NCI-H748 (cell line): ENCODE data around the gene PRSS53.
A peak's percentile ranks its signal among the peaks of the same experiment; 100 is the strongest.

Source experiments
- DNase-seq: peaks from one replicate; lab custom pipeline; 2025; ENCODE audit not compliant: unreplicated experiment; lab: John Stamatoyannopoulos, UW

Gene PRSS53

DNA sequence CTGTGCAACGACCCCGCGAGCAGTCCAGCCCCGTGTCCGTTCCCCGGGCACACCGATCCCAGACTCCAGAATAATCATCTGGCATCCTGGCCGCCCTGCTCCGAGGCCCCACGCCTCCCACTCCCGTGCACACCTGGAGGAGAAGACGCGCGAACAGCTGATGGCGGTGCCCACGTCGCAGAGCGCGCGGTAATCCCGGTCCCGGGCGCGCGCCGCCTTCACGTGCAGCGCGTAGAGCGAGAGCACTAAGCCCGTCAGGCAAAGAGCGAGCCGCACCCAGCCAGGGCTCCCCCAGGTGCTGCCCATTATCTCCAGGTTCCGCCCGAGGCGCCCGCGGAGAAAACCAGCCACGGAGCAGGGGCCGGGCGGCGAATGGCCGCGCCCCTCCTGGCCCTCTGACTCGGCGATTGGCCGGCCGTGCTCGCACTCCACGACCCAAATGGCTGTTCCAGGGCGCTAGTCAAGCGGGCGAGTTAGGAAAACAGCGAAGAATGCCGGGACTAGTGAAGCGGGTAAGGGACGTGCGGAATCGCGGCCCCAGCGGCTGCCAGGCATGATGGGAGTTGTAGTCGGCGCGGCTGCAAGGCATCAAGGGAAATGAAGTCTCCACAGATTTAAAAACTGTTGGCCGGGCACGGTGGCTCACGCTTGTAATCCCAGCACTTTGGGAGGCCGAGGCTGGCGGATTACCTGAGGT, 5.8 kb upstream of the PRSS53 start, which contains the start of gene VKORC1:
TSS of gene VKORC1 (minus strand) at position 374 of the 697 bp plus-strand sequence. CDS start at position 306, 68 bp downstream.
- peak; percentile 97 for DNase-seq

DNA sequence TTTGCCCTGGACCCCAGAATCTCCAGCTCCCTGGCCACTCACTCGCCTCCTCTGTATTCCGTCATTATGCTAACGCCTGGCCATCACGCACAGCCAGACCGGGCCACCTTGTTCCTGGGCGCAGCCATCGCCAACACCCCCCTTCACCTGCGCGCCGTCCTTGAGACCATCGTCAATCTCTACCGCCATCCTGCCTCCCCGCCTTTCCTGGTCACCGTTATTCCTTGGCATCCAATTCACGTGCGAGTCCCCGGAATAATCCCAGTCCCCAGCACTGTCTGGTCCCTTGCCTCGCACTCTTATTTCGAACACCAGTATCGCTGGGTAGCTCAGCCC, 5.3 kb upstream of the PRSS53 start:
- peak; percentile 32 for DNase-seq

GRCh38 chr16:31093132-31093703, 4.5 kb upstream of the PRSS53 start:
- peak; percentile 49 for DNase-seq

DNA sequence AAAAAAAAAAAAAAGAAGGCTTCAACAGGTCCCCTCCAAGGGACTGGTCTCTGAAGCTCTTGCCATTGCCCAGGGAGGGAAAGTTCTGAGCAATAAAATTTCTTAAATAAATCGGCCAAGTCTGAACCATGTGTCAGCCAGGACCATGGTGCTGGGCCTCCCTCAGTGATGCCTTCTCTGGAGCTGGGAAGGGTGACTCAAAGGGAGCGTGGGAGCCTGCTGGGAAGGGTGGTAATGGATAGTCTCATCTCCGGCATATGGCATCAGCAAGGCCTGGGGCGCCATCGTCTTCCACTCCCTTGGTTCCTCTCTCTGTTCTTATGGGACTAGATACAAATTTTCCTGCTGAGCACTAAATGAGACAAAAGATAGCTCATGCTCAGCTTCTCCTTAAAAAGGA, 3.6 kb upstream of the PRSS53 start:
- DNase-seq, result no peak

- DNase-seq, result no peak
These were observed 1.8 kb upstream of the PRSS53 start for GRCh38 chr16:31090540-31090939.

DNA sequence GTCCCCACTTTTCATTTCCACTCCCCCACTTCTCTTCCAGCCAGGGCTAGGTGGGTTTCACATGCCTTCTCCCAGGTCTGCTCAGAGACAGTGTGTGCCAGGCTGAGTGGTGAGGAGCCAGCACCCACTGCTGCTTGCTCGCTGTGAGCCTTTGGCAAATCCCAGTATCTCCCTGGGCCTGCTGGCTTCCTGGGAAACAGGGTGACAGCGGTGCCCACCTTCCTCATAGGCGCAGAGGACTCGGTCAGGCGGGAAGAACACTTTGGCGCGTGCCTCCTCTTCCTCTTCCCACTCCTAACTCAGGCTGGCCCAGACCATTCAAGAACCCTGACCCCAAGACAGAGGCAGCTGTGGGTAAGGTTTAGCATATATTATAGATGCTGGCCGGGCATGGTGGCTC, 456 bp upstream of the PRSS53 start:
- no peak for DNase-seq

GRCh38 chr16:31087971-31088370, 772 bp downstream of the PRSS53 start:
- no peak for DNase-seq

DNA sequence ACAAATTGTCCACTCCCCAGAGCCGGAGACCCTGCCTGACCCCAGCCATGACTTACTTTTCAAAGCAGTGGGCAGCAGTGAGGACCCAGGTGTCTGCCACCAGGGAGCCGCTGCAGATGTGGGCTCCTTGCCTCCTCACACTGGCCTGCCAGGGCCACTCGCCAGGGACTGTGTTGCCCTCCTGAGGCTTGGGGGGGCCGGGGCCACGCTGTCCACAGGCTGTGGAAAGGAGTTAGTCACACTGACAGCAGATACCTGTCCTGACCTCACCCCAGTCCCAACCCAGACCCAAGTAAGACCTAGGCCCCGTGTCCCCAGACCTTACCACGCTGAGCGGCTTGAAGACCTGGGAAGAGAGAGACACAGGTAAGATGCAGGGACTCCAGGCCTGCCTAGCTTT, 1.3 kb downstream of the PRSS53 start:
- DNase-seq, result no peak

DNA sequence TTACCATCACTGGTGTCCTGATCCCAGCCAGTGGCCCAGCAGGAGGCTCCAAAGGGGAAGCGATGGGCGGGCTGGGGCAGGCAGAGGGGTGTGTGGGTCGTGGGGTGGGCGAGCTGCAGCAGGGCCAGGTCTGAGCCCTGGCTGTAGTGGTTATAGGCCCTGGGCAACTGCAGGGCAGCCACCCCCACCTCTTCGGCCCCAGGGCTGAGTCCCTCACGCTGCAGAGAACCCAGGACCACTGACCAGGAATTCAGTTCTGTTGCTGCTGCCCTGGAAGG, 2.2 kb downstream of the PRSS53 start:
- no peak for DNase-seq

- DNase-seq, result no peak
These were observed 2.7 kb downstream of the PRSS53 start for GRCh38 chr16:31085873-31086628.

GRCh38 chr16:31085411-31085810, 3.3 kb downstream of the PRSS53 start:
- DNase-seq, result no peak

DNA sequence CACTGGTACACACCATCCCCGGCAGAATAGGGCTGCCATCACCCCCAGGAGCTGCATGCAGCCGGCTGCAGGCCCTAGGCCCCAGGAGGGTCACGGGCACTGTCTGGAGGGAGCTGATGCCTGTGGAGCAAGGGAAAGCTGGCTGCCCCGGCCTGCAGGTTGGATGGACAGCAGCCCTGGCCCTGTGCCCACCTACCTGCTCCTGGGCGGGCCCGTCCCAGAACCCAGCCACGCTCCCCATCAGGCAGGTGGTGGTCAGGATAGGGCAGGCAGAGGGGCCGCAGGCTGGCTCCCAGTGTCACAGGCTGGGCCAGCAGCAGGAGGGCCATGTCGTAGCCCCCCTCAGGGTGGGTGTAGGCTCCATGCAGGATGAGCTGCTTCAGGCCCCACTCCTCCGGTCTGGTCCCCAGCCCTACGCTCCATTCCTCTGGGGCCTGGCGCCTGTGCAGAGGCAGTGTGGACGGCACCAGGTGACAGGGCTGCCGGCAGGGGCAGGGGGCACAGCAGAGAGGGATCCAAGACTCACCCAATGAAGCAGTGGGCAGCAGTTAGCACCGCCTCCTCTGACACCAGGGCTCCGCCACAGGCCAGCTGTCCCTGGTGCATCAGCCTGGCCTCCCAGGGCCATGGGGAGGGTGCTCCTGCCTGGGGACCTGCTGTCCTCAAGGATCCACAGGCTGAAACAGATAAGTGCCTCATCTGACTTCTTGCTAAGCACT, 4.0 kb downstream of the PRSS53 start:
- no peak for DNase-seq

- no peak for DNase-seq
These were observed 4.8 kb downstream of the PRSS53 start for GRCh38 chr16:31083981-31084380.

- DNase-seq, result no peak
These were observed 5.2 kb downstream of the PRSS53 start for GRCh38 chr16:31083556-31083955.

DNA sequence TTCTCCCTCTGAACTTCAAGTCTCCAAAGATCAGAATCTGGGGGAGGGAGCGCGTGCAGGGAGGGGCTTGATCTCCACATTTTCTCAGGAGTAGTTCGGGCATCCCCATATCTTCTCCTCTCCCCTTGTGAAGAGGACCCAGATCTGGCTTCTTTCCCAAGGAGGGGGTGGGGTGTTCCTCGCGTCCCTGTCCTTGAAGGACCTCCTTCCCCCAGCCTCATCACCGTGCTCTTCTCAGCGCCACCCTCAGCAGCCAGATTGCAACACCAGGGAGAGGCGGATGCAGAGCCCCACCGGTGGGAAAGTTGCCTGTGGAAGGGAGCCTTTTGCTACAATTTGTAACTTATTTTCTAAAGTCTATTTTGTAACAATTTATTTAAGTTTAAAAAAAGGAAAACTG, 5.7 kb downstream of the PRSS53 start:
- DNase-seq, result no peak

DNA sequence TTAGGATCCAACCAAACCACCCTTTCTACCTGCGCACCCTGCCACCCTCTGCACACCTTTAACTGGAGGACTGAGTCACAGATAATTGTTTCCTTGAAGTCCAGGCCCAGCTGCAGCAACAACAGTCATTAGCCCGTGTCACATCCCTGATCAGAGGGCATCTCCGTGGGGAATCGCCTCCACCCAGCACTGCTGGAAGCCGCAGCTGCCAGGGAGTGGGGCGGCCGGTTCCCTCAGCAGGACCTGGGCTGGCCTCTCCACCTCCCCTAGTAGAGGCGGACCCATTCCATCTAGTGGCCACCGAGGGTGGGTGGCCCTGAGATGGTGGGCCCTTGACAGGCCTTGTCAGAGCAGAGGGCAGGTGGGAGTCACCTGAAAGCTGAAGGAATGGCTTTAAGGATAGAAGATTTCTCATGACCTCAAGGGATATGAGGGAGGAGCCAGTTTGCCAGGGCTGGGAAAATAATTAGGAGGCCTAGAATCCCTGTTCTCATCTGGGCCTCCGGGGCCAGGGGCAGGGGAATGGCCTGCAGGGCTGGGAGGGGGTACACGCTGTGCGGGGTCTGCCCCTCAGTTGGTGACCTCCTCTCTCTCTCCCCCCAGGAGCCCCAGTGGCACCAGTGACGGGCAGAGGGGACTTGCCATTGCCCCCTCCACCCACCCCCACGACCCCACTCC, 6.2 kb downstream of the PRSS53 start:
- no peak for DNase-seq

DNA sequence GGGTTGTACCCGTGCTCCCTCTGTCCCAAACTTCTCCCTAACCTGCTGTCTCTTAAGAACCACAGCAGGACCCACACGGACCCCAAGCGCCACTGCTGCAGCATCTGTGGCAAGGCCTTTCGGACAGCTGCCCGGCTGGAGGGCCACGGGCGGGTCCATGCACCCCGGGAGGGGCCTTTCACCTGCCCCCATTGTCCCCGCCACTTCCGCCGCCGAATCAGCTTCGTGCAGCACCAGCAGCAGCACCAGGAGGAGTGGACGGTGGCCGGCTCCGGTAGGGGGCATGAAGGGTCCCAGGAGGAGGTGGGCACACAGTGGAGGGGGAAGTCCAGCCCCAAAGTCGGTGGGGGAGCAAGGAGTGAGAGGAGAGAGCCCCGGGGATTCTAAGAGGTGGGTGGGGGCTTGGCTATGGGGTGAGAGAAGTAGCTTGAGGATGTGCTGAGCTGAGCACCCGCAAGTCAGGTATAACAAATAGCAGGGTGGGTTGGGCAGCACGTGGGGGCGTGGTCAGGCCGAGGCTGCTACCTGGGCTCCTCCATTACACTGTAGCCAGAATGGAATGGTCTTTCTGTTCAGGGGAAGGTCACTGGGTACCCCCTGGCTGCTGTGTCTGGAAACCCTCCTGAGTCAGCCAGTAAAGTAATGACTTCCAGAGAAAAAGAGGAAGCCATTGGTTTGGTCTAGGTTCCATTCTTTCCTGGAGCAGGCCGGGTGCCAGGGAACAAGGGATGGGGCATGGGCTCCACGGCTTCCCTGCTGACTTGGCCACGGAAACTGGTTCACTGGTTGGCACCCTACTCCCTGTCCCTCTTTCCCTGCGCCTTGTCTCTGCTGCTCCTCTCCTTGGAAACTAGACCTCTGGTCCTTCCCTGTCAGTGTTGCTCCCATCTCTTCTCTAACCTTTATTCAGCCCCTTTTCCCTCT, 7.1 kb downstream of the PRSS53 start:
- no peak for DNase-seq

GRCh38 chr16:31080756-31081419, 7.9 kb downstream of the PRSS53 start:
- DNase-seq, result no peak

GRCh38 chr16:31080035-31080629, 8.6 kb downstream of the PRSS53 start:
- DNase-seq, result no peak
